ENCODE results near the gene ANXA5.

ANXA5 gene

GRCh38 chr4:121680571-121680970 lies 16.2 kb downstream of the ANXA5 start:
- Histone ChIP-seq H3K9me3 (ENCODE audit: control insufficient read depth, low read length) (no peaks in the 10 kb centered on the region), H3K4me3 (ENCODE audit: insufficient read depth, low read depth, low read length) (no peak overlapping the region), H3K36me3 (ENCODE audit: control insufficient read depth, insufficient read depth, low read length) (peaks cover 19% of the 10 kb centered on the region), H3K27ac (ENCODE audit: insufficient read depth, low read depth, low read length, poor library complexity, severe bottlenecking) (no peak overlapping the region), H3K27me3 (ENCODE audit: control insufficient read depth, insufficient read depth, low read length, poor library complexity, severe bottlenecking) (no peaks in the 10 kb centered on the region), H3K4me1 (ENCODE audit: control insufficient read depth, insufficient read depth, low read length) (no peaks in the 10 kb centered on the region)
- 88 to 97% methylated on average over 2 to 3 of the region's 3 CpGs for WGBS, 2 experiments

GRCh38 chr4:121679951-121680350 lies 16.8 kb downstream of the ANXA5 start:
- Histone ChIP-seq H3K4me1 (ENCODE audit: control insufficient read depth, insufficient read depth, low read length) (no peaks in the 10 kb centered on the region), H3K27me3 (ENCODE audit: control insufficient read depth, insufficient read depth, low read length, poor library complexity, severe bottlenecking) (no peaks in the 10 kb centered on the region), H3K9me3 (ENCODE audit: control insufficient read depth, low read length) (no peaks in the 10 kb centered on the region), H3K4me3 (ENCODE audit: insufficient read depth, low read depth, low read length) (no peak overlapping the region), H3K36me3 (ENCODE audit: control insufficient read depth, insufficient read depth, low read length) (peaks cover 19% of the 10 kb centered on the region), H3K27ac (ENCODE audit: insufficient read depth, low read depth, low read length, poor library complexity, severe bottlenecking) (no peak overlapping the region)
- 92 to 94% methylated on average over 3 to 4 of the region's 4 CpGs for WGBS, 2 experiments

- H3K4me1 ChIP-seq (ENCODE audit: control insufficient read depth, insufficient read depth, low read length), result no peaks in the 10 kb centered on the region
- no peaks in the 10 kb centered on the region for H3K27me3 ChIP-seq (ENCODE audit: control insufficient read depth, insufficient read depth, low read length, poor library complexity, severe bottlenecking)
- H3K4me3 ChIP-seq (ENCODE audit: insufficient read depth, low read depth, low read length), result no peak overlapping the region
- 87 to 88% methylated on average over 3 of the region's 3 CpGs for WGBS, 2 experiments
- no peaks in the 10 kb centered on the region for H3K9me3 ChIP-seq (ENCODE audit: control insufficient read depth, low read length)
- H3K27ac ChIP-seq (ENCODE audit: insufficient read depth, low read depth, low read length, poor library complexity, severe bottlenecking), result no peak overlapping the region
- H3K36me3 ChIP-seq (ENCODE audit: control insufficient read depth, insufficient read depth, low read length), result peaks cover 19% of the 10 kb centered on the region
These were observed 17.5 kb downstream of the ANXA5 start for GRCh38 chr4:121679267-121679666.

- Histone ChIP-seq H3K27ac (ENCODE audit: insufficient read depth, low read depth, low read length, poor library complexity, severe bottlenecking) (no peak overlapping the region), H3K36me3 (ENCODE audit: control insufficient read depth, insufficient read depth, low read length) (peaks cover 15% of the 10 kb centered on the region), H3K9me3 (ENCODE audit: control insufficient read depth, low read length) (no peaks in the 10 kb centered on the region), H3K4me3 (ENCODE audit: insufficient read depth, low read depth, low read length) (no peak overlapping the region), H3K4me1 (ENCODE audit: control insufficient read depth, insufficient read depth, low read length) (no peaks in the 10 kb centered on the region), H3K27me3 (ENCODE audit: control insufficient read depth, insufficient read depth, low read length, poor library complexity, severe bottlenecking) (no peaks in the 10 kb centered on the region)
- no CpG with 5 or more reads among the region's 1 CpG for WGBS, 2 experiments
These were observed 19.3 kb downstream of the ANXA5 start for GRCh38 chr4:121677524-121677923.

- Histone ChIP-seq H3K27ac (ENCODE audit: insufficient read depth, low read depth, low read length, poor library complexity, severe bottlenecking) (no peak overlapping the region), H3K36me3 (ENCODE audit: control insufficient read depth, insufficient read depth, low read length) (peaks cover 18% of the 10 kb centered on the region), H3K27me3 (ENCODE audit: control insufficient read depth, insufficient read depth, low read length, poor library complexity, severe bottlenecking) (no peaks in the 10 kb centered on the region), H3K4me3 (ENCODE audit: insufficient read depth, low read depth, low read length) (no peak overlapping the region), H3K9me3 (ENCODE audit: control insufficient read depth, low read length) (no peaks in the 10 kb centered on the region), H3K4me1 (ENCODE audit: control insufficient read depth, insufficient read depth, low read length) (no peaks in the 10 kb centered on the region)
- 86% methylated on average over 5 to 6 of the region's 6 CpGs for WGBS, 2 experiments
These were observed 20.3 kb downstream of the ANXA5 start for GRCh38 chr4:121676345-121677075.

- H3K9me3 ChIP-seq (ENCODE audit: control insufficient read depth, low read length), result no peaks in the 10 kb centered on the region
- WGBS, 2 experiments, result 80 to 83% methylated on average over 2 of the region's 2 CpGs
- peaks cover 16% of the 10 kb centered on the region for H3K36me3 ChIP-seq (ENCODE audit: control insufficient read depth, insufficient read depth, low read length)
- H3K4me3 ChIP-seq (ENCODE audit: insufficient read depth, low read depth, low read length), result no peak overlapping the region
- no peak overlapping the region for H3K27ac ChIP-seq (ENCODE audit: insufficient read depth, low read depth, low read length, poor library complexity, severe bottlenecking)
- H3K27me3 ChIP-seq (ENCODE audit: control insufficient read depth, insufficient read depth, low read length, poor library complexity, severe bottlenecking), result no peaks in the 10 kb centered on the region
- H3K4me1 ChIP-seq (ENCODE audit: control insufficient read depth, insufficient read depth, low read length), result no peaks in the 10 kb centered on the region
These were observed 21.1 kb downstream of the ANXA5 start for GRCh38 chr4:121675715-121676114.

- Histone ChIP-seq H3K27me3 (ENCODE audit: control insufficient read depth, insufficient read depth, low read length, poor library complexity, severe bottlenecking) (no peaks in the 10 kb centered on the region), H3K9me3 (ENCODE audit: control insufficient read depth, low read length) (no peaks in the 10 kb centered on the region), H3K4me1 (ENCODE audit: control insufficient read depth, insufficient read depth, low read length) (no peaks in the 10 kb centered on the region), H3K27ac (ENCODE audit: insufficient read depth, low read depth, low read length, poor library complexity, severe bottlenecking) (no peak overlapping the region), H3K36me3 (ENCODE audit: control insufficient read depth, insufficient read depth, low read length) (peaks cover 16% of the 10 kb centered on the region), H3K4me3 (ENCODE audit: insufficient read depth, low read depth, low read length) (no peak overlapping the region)
- 97 to 100% methylated on average over 1 to 2 of the region's 2 CpGs for WGBS, 2 experiments
These were observed 22.1 kb downstream of the ANXA5 start for GRCh38 chr4:121674696-121675095.

GRCh38 chr4:121674191-121674590 lies 22.6 kb downstream of the ANXA5 start:
- Histone ChIP-seq H3K4me1 (ENCODE audit: control insufficient read depth, insufficient read depth, low read length) (no peaks in the 10 kb centered on the region), H3K36me3 (ENCODE audit: control insufficient read depth, insufficient read depth, low read length) (peaks cover 17% of the 10 kb centered on the region), H3K4me3 (ENCODE audit: insufficient read depth, low read depth, low read length) (no peak overlapping the region), H3K27me3 (ENCODE audit: control insufficient read depth, insufficient read depth, low read length, poor library complexity, severe bottlenecking) (no peaks in the 10 kb centered on the region), H3K27ac (ENCODE audit: insufficient read depth, low read depth, low read length, poor library complexity, severe bottlenecking) (no peak overlapping the region), H3K9me3 (ENCODE audit: control insufficient read depth, low read length) (no peaks in the 10 kb centered on the region)
- WGBS, 2 experiments, result 71 to 88% methylated on average over 1 of the region's 1 CpG

GRCh38 chr4:121669163-121669550 lies 27.6 kb downstream of the ANXA5 start:
- H3K4me1 ChIP-seq (ENCODE audit: control insufficient read depth, insufficient read depth, low read length), result no peaks in the 10 kb centered on the region
- no peak overlapping the region for H3K4me3 ChIP-seq (ENCODE audit: insufficient read depth, low read depth, low read length)
- H3K27ac ChIP-seq (ENCODE audit: insufficient read depth, low read depth, low read length, poor library complexity, severe bottlenecking), result no peak overlapping the region
- H3K36me3 ChIP-seq (ENCODE audit: control insufficient read depth, insufficient read depth, low read length), result peaks cover 29% of the 10 kb centered on the region
- no peaks in the 10 kb centered on the region for H3K9me3 ChIP-seq (ENCODE audit: control insufficient read depth, low read length)
- H3K27me3 ChIP-seq (ENCODE audit: control insufficient read depth, insufficient read depth, low read length, poor library complexity, severe bottlenecking), result no peaks in the 10 kb centered on the region
- 96 to 97% methylated on average over 2 of the region's 2 CpGs for WGBS, 2 experiments

- Histone ChIP-seq H3K4me1 (ENCODE audit: control insufficient read depth, insufficient read depth, low read length) (no peaks in the 10 kb centered on the region), H3K27me3 (ENCODE audit: control insufficient read depth, insufficient read depth, low read length, poor library complexity, severe bottlenecking) (no peaks in the 10 kb centered on the region), H3K27ac (ENCODE audit: insufficient read depth, low read depth, low read length, poor library complexity, severe bottlenecking) (no peak overlapping the region), H3K36me3 (ENCODE audit: control insufficient read depth, insufficient read depth, low read length) (peaks cover 29% of the 10 kb centered on the region), H3K4me3 (ENCODE audit: insufficient read depth, low read depth, low read length) (no peak overlapping the region), H3K9me3 (ENCODE audit: control insufficient read depth, low read length) (no peaks in the 10 kb centered on the region)
- 92% methylated on average over 4 of the region's 4 CpGs for WGBS, 2 experiments
These were observed 28.2 kb downstream of the ANXA5 start for GRCh38 chr4:121668368-121669162.
